Stimulated activated CD4-positive, alpha-beta T cell treated with anti-CD3 and anti-CD28 coated beads, Interleukin-1b, Interleukin-23, amount 100 ng/mL, for 48 hours (primary cell): ENCODE measurements around the gene SYNPO2.

Source experiments
- DNase-seq: peaks from one replicate; pipeline ENCODE4 v3.0.0-alpha.2; 2020

SYNPO2 gene

GRCh38 chr4:118879409-118879808 is 9.2 kb upstream of the SYNPO2 start:
- no peak for DNase-seq

DNA sequence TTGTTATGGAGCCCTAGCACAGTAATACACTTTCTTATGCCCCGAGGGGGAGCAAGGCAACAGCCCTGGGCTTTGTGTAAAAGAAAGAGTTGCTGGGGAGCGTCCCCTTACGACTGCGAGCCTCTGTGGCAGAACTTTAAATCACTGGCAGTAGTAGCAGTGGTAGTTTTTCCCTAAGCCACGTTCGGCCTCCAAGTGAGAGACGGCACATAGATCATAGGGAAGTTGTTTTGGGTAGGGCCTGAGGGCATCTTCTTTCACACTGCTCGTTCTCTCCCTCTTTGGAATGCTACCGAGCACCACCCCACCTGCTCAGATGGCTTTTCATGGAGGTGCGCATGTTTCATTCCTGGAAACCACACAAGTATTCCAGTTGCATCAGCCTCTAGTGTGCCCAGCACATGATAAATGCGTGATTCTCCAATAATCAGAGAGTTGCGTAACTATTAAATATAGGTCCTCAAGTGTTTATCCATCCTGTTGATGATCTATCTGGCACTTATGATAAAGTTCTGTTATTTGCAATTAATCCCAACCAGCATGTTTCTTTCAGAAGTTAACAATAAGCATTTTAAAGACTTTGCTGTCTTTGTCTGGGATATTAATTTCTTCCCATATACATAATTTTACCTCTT is 7.0 kb upstream of the SYNPO2 start:
- no peak for DNase-seq

DNA sequence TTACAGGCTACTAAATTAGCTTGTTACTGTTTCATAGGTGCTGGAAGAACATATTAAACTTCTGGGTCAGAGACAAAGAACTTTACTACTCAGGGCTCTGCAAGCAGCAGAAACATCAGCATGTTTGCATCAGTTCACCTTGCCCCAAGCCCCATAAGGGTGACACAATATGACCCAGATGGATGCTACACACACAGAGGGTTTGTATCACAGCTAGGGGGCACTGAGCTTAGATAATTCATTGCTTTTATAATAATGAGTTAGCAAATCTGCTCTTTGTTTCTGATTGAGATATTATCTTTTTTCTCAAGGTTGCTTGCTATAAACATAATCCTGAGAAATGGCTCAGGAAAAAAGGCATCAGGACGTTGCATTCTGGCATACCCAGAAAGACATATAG is 4.8 kb upstream of the SYNPO2 start:
- DNase-seq, result no peak

DNA sequence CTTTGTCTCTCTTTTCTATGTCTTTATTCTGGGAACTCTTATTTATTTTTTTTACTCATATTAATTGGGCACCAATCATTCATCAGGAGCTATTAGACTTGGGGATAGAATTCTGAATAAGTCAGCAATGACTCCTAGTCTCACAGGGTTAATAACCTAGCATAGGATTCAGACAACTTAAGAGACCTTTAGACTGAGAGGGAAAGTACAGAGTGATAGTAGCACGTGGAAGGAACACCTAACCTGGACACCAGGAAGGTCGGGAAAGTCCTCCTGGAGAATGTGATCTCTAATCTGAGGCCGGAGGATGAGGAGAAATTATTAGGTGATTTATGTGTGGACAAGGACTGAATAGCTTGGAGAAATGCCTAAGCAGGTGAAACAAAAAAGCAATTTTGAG is 3.9 kb upstream of the SYNPO2 start:
- no peak for DNase-seq

DNA sequence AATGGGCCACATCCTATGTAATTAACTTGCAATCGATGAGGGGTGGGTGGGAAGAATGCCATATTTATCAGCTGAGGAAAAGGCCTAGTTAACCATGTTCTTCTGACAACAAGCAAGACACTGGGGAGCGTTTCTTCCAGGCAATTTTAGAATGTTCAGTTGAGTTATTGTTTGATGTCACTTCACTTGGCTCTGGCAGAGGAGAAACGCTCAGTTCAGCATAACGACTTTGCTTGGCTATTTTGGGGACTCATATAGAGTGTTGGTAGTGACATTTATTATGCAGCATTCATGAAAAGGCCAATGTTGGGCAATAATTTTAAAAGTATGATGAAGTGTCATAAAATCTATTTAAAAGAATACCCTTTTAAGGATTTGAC is 648 bp downstream of the SYNPO2 start:
- DNase-seq, result no peak

DNA sequence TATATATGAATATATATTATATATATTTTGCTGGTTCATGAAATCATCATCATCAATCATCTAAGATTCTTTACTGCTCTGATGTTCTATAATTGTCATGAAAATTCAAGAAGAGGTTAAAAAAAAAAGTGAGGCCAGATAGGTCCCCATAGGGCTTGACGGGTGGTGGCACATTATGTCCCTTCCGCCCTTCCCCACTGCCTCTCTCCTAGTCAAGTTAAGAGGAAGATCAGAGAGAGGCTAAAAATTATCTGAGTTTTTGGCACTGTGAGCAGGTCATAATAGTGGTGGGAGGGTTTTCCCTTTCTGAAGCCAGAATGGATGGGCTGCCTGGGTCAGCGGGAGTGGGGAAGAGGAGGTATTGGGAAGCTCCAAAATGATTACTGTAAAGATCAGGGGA is 5.4 kb downstream of the SYNPO2 start:
- no peak for DNase-seq

DNA sequence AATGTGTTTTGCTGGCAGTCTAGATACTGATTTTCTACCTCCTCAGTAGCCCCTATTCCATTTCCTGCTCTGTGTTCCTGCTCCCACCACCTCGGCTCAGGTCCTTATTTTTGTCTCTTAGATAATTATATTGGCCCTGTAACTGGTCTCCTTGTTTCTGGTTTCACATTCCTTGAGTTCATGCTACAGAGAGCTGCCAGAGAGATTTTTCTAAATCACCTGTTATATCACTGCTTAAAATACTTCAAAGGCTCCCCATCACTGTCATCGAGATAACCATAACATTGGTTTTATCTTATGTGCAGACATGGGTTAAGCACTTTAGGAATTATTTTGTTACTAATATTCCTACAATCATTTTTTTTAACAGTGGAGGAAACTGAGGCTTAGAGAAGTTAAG is 9.6 kb downstream of the SYNPO2 start:
- no peak for DNase-seq

DNA sequence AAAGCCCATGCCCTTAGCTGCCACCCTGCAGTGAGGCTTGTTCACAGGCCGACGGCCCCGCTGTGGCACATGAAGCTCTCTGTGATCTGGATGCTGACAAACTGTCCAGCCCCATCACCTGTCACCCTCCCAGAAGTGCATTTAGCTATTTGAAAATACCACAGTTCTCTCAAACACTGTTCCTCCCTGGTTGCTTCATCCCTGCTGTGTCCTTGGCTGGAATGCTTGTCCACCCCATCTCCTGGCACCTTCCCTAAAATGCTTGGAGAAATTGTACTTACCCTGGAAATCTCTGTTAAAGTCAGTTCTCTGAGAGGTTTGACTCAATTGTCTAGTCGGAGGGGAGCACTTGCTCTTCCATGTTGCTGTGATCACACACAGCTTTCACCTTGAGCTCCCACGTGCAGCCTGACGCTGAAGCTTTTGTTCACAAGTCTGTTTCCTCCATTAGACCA is 10.1 kb downstream of the SYNPO2 start:
- DNase-seq, result no peak

- no peak for DNase-seq
Measured at GRCh38 chr4:118904418-118904817, 15.8 kb downstream of the SYNPO2 start.

DNA sequence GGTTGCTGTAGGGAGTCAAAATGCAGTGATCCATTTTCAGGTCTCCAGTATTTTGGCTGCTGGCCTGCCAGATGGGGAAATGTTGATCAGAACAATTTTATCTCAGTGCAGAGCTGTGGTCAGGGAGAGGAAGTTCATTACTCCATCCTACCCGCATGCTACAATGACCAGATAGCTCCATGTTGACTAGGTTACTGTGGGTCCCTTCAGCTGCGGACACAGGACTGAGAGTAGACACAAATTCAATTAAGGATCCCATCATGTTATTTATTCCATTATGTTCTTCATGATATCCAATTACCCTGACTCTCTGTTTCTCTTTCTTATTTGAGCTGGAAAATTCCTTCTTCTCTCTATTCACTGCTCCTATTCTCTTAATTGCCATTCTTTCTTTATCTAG is 16.3 kb downstream of the SYNPO2 start:
- DNase-seq, result no peak

DNA sequence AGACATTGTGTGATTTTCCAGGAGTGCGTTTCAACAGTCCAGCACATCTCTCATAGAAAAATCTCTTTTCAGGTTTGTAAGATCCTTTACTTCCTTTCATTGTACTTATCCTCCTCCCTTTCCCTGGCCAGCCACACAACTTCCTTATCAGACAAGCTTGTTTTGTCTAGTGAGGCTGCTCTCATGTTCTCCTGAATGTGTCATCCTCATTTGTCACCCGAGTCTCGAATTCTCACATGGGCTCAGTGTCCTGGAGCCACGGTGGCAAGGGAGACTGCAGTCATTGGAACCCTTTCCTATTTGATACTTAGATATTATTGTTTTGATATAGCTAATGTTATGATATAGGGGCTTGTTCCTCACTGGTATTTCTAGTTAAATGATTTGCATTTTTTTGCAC is 16.9 kb downstream of the SYNPO2 start:
- DNase-seq, result no peak

DNA sequence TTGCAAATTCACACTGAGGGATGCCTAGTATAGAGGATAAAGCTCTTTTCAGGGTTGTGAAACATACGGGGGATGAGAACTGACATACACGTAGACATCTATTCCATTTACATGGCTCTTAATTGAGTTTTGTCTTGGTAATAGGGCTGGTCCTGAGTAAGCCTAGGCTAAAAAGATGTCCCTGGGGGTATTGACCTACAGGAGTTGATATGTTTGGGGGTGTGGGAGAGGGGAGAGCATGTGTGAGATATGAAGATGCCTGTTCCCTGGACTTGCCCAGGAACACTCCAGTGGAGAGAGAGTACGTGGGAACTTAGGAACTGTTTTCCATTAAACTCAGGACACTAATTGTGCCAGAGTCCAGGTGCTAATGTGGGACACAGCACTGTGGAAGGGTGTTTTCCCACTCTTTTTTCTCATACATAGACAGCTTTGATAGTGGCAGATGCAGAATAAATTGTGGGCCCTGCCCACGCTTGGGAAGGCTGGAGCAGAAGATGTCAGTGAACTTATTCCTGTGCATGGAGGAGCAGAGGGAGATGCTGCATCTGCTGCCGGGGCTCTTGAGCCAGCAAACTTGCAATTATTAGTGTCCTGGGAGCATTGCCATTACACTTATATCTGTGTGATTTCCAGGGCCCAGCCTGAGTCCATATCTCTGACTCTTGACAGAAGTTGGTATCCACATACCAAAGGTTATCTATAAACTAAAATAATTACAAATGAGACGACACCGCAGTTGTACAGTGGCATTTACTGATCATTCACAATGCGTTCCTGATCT is 20.7 kb downstream of the SYNPO2 start:
- DNase-seq, result no peak

DNA sequence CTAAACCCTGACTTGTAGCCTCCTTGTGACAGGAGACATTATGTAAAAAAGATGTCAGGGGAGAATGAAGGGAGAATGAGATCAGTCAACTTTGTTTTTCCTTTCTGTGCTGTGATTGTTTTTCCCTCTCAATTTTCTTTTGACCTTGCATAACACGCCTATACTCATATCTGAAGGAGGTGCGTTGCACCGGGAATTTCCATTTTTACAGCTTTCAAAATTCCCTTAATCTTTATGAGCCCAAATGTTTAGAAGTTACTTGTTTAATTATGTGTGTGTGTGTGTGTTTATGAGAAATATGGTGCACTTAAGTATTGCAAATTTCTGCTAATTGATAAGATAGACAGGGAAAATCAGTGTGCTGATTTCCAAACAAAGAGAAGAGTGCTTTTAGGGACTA is 21.6 kb downstream of the SYNPO2 start:
- DNase-seq, result no peak

DNA sequence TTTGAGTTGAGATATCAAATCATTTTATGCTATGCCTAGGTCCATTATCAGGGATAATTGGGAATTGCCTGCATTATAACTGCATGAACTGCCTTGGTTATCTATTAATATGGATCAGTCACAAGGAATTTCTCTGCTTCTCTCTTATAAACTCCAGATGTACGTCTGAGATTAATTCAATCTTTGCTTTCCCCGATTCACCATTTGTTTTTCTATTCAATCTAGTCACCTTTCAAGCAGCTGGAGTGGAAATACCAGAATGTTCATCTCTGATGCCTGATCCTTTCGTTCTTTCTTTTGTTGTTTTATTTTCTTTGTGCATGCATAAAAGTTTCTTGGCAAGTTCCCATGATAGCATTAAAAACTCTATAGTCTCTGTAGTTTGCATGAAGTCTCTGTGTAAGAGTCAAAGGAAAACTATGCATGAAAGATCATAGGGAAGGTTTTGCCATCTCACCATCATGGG is 22.6 kb downstream of the SYNPO2 start:
- no peak for DNase-seq

- no peak for DNase-seq
Measured at GRCh38 chr4:118915468-118915867, 26.8 kb downstream of the SYNPO2 start.

GRCh38 chr4:118916691-118917289 is 28.1 kb downstream of the SYNPO2 start:
- DNase-seq, result no peak

GRCh38 chr4:118917582-118917981 is 28.9 kb downstream of the SYNPO2 start:
- no peak for DNase-seq

- no peak for DNase-seq
Measured at GRCh38 chr4:118918388-118918787, 29.7 kb downstream of the SYNPO2 start.

GRCh38 chr4:118920247-118920646 is 31.6 kb downstream of the SYNPO2 start:
- DNase-seq, result no peak

DNA sequence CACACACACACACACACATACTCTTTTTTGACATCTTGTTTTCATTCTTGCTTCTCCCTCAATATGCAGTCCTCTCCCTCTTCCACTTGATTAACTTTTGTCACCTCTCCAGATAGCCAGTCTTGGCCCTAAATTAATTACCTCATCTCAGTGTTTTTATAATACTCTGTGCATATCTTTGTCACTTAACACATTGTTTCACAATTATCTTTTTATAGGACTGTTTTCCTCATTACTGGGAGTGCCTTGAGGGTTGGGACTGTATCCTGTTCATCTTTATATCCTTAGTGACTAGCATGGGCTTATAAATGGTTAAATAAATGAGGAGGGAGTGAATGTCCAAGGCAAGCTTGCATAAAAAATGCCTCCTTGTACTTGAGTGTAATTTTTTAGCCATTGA is 33.1 kb downstream of the SYNPO2 start:
- DNase-seq, result no peak

GRCh38 chr4:118923891-118924290 is 35.2 kb downstream of the SYNPO2 start:
- no peak for DNase-seq

DNA sequence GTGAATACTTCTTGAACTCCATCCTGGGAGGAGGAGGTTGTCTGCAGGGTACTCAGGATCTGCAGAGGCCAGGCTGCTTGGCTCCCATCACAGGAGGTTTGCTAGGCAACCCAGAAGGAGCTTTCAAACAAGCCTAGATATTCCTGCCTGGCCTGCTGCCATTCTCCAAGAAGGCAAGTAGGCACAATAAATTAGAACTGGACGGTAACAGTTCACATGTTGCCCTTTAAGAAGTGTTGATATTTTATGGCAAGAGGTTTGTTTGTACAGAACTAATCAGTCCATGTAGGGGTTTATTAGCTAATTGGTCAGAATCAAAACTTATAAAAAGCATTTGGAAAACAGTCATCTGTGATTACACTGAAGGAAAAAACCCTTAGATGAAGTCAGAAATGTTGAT is 39.3 kb downstream of the SYNPO2 start:
- DNase-seq, result no peak

- DNase-seq, result no peak
Measured at GRCh38 chr4:118930255-118930654, 41.6 kb downstream of the SYNPO2 start.

GRCh38 chr4:118931786-118932185 is 43.1 kb downstream of the SYNPO2 start:
- no peak for DNase-seq
